ENCODE data around the gene DLGAP1.

- TF ChIP-seq CTCF (IDR thresholded peaks at IDR 0.05) (no peak), POLR2A (IDR thresholded peaks at IDR 0.05) (no peak), POLR2AphosphoS5 (IDR thresholded peaks at IDR 0.05) (no peak)
These were observed 801.2 kb downstream of the DLGAP1 start for GRCh38 chr18:3653851-3654441.

Data from breast epithelium (tissue), 3 donors.